GM15510 (cell line): ENCODE measurements around the gene ZNF668.

Experiments used
- POLR2A ChIP-seq: IDR thresholded peaks from 3 replicates; pipeline ENCODE4 v1.6.1; 2011; ENCODE audit warnings: borderline replicate concordance; ENCODE audit not compliant: insufficient read length; ENCODE audit errors: extremely low read depth

The ZNF668 gene

DNA sequence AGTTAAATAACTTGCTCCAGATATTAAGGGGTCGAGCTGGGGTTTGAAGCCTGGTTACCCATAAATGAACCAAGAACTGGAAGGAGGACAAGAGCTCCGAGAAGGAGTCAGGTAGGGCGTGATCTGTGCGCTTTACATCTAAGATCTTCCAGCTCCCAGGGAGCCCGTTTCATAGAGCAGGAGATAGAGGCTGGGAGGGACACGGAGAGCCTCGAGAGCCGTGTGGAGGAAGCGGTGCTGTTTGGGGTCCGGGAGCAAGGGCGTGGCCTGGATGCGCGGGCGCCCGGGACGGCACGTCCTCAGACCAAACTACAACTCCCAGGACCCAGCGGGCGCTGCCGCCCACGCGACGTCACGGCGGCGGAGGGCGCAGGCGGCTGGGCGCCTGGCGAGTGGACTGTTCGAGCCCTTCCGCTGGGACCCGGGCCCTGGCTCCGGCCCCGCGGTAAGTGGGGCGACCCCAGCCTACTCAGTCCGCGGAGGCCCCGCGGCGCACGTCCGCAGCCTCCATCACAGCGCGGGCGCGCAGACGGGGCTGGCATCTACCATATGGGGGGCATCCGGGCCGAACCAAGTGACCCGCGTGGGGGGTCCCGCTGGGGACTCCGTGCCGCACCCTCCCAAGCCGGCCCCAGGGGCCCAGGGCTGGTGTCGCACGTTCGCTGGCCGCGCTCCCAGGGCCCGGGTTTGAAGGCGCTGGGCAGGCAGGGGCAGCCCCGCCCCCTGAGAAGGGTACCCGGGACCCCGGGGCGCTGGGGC, 34.2 kb upstream of the ZNF668 start, which contains the start of gene BCKDK:
TSS of gene BCKDK (plus strand) at position 352 of the 759 bp plus-strand sequence. CDS start 838 bp downstream, outside the sequence.
- TF ChIP-seq POLR2A, result peak; percentile 87

DNA sequence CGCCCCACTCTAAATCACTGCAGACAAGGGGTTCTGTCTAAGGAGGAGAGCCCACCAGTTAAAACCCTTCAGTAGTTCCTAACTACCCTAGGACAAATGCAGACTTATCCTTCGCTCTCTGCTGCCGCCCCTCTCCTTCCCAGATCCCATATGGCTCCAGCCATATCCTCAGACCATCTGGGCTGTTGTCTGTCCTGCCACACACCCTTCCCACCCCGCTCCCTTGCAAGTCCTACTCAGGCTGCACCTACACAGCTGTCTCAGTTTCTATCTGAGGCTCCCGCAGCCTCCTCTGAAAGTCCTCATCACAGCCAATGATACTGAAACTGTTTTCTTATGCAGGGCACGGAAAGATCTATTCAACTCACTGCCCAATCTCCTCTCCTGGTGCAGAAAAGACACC, 33.4 kb upstream of the ZNF668 start:
- TF ChIP-seq POLR2A, result no peak

DNA sequence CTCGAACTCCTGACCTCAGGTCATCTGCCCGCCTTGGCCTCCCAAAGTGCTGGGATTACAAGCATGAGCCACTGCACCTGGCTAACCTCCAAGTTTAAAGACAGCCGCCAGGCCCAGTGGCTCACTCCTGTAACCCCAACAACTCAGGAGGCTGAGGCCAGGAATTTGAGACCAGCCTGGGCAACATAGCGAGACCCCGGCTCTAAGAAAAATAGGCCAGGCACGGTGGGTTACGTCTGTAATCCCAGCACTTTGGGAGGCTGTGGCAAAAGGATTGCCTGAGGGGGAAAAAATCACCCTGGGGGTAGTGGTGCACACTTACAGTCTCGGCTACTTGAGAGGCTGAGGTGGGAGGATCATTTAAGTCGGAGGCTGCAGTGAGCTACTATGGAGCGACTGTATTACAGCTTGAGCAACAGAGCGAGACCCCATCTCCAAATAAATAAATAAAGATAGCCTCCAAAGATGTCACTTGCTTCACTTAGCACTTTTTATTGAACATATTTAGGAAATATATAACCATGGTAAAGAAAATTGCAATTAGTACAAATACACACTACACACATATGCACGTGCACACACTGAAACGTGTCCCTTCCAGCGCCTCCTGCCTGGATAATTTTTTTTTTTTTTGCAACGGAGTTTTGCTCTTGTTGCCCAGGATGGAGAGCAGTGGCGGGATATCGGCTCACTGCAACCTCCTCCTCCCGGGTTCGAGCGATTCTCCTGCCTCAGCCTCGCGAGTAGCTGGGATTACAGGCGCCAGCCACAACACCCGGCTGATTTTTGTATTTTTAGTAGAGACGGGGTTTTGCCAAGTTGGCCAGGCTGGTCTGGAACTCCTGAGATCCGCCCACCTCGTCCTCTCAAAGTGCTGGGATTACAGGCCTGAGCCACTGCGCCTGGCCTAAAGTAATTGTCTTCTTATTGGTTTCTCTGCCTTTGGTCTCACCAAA, 32.7 kb upstream of the ZNF668 start:
- no peak for TF ChIP-seq POLR2A

DNA sequence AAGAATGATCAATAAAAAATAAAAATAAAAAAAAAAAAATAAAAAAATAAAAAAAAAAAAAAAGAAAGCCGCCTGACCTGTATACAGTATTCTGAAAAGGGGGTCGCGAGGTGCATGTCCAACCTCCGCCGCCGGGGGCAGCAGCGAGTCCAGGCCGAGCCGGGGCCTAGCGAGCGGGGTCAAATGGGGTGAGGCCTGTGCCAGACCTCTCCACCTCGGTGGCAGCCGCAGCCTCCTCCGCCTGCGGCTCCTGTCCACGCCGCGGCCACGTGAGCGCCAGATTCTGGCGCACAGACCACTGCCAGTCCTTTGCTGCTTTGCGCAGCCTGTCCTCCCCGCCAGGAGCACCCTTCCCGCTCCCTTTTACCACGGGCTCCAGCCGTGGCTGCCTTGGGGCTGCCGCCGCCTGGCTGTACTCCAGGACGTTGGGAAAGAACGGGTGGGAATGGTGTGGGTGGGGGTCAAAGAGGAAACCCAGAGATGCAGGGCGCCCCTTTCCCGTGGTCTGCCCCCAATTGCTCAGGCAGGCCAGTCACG, 31.7 kb upstream of the ZNF668 start:
- TF ChIP-seq POLR2A, result peak; percentile 45

DNA sequence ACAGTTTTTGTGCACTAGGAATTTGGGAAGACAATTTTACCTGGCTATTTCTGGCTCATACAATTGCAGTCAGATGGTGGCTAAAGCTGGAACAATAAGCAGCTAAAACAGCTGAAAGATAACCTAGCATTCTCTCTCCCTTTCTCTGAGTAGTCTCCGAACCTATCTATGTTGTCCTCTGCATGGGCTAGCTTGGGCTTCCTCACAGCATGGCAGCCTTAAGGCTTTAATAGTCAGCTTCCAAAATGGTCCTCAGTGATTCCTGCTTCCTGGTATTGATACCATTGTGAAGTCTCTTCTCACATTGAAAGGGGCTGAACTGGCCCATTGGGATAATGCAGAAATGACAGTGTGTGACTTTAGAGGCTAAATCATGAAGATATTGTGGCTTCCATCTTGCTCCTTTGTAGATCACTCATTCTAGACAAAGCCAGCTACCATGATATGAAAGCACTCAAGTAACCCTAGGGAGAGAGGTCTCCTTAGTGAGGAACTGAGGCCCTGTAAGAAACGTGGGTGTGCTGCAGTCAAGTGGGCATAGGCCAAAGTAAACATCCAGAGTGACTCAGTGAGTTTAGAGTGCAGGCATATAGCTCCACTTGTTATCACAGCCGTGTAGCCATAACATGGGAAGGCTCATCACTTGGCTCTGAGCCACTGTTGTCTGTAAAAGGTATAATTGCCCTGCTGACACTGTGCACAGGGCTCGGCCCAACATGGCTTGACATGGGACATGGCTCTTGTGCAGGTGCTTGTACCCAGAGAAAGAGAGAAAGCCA, 26.0 kb upstream of the ZNF668 start:
- no peak for TF ChIP-seq POLR2A

DNA sequence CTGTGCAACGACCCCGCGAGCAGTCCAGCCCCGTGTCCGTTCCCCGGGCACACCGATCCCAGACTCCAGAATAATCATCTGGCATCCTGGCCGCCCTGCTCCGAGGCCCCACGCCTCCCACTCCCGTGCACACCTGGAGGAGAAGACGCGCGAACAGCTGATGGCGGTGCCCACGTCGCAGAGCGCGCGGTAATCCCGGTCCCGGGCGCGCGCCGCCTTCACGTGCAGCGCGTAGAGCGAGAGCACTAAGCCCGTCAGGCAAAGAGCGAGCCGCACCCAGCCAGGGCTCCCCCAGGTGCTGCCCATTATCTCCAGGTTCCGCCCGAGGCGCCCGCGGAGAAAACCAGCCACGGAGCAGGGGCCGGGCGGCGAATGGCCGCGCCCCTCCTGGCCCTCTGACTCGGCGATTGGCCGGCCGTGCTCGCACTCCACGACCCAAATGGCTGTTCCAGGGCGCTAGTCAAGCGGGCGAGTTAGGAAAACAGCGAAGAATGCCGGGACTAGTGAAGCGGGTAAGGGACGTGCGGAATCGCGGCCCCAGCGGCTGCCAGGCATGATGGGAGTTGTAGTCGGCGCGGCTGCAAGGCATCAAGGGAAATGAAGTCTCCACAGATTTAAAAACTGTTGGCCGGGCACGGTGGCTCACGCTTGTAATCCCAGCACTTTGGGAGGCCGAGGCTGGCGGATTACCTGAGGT, 20.5 kb upstream of the ZNF668 start, which contains the start of gene VKORC1:
TSS of gene VKORC1 (minus strand) at position 374 of the 697 bp plus-strand sequence. CDS start at position 306, 68 bp downstream.
- peak; percentile 58 for TF ChIP-seq POLR2A

DNA sequence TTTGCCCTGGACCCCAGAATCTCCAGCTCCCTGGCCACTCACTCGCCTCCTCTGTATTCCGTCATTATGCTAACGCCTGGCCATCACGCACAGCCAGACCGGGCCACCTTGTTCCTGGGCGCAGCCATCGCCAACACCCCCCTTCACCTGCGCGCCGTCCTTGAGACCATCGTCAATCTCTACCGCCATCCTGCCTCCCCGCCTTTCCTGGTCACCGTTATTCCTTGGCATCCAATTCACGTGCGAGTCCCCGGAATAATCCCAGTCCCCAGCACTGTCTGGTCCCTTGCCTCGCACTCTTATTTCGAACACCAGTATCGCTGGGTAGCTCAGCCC, 20.0 kb upstream of the ZNF668 start:
- TF ChIP-seq POLR2A, result no peak

DNA sequence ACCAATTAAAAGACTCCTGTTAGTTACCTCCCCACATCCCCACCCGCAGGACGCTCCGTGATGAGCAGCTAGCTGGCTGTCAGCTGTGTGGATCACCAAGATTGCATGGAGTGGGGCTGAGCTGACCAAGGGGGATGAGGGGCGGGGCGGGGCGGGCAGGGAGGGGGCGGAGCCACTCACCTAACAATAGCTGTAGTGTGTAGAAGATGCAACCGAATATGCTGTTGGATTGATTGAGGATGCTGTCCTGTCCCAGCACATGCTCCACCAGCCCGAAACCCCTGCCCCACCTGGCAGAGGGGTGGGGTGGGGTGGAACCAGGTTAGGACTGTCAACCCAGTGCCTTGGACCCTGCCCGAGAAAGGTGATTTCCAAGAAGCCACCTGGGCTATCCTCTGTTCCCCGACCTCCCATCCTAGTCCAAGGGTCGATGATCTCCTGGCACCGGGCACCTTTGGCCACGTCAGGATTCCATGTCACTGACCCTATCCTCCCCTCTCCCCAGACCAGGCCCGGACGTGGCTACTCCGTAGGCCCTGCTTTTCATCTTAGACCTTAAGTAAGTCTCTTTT, 19.2 kb upstream of the ZNF668 start:
- no peak for TF ChIP-seq POLR2A

DNA sequence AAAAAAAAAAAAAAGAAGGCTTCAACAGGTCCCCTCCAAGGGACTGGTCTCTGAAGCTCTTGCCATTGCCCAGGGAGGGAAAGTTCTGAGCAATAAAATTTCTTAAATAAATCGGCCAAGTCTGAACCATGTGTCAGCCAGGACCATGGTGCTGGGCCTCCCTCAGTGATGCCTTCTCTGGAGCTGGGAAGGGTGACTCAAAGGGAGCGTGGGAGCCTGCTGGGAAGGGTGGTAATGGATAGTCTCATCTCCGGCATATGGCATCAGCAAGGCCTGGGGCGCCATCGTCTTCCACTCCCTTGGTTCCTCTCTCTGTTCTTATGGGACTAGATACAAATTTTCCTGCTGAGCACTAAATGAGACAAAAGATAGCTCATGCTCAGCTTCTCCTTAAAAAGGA, 18.3 kb upstream of the ZNF668 start:
- no peak for TF ChIP-seq POLR2A

DNA sequence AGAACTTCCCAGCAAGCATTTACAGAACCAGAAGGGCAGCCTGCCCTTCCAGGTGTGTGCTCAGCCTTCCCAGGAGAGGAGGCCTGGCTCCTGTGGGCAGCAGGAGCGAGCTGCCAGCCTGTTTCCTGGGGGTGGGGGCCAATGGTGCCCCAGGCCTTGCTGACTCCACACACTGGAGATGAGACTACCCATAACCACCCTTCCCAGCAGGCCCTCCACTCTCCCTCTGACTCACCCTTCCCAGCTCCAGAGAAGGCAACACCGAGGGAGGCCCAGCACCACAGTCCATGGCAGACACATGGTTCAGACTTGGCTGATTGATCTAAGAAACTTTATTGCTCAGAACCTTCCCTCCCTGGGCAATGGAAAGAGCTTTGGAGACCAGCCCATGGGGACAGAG, 16.5 kb upstream of the ZNF668 start:
- no peak for TF ChIP-seq POLR2A

DNA sequence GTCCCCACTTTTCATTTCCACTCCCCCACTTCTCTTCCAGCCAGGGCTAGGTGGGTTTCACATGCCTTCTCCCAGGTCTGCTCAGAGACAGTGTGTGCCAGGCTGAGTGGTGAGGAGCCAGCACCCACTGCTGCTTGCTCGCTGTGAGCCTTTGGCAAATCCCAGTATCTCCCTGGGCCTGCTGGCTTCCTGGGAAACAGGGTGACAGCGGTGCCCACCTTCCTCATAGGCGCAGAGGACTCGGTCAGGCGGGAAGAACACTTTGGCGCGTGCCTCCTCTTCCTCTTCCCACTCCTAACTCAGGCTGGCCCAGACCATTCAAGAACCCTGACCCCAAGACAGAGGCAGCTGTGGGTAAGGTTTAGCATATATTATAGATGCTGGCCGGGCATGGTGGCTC, 15.2 kb upstream of the ZNF668 start:
- no peak for TF ChIP-seq POLR2A

DNA sequence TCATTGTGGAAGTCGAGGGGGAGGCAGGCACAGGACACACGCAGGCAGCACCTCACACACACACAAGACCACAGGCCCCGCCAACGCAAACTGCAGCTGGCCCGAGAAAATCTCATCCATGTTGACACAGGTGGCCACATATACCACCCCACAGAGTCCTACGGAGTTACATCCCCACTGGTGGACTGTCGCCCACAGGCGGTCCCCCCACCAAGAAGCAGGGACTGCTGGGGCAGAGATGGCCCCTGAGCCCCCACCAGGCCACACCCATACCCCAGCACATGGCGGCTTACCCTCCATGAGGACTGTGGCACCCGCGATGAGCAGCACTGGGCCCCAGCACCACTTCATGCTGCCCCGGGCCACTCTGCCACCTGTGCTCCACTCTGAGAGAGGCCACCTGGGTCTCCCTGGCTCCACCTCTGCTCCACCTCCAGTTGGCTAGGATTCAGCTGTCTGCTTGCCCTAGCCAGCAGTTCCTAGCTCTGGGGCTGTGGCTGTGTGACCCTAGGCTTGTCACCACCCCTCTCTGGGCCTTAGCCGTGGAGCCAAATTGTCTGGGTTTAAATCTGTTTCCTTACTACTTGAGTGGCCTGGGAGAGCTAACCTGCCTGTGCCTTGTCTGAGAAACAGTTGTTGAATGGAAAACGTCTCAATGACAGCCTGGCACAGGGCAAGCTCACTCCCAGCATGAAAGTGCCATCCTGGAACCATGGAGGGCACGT, 14.6 kb upstream of the ZNF668 start, which contains the start of gene PRSS53:
TSS of gene PRSS53 (minus strand) at position 485 of the 725 bp plus-strand sequence. CDS start at position 351, 134 bp downstream.
- TF ChIP-seq POLR2A, result no peak

DNA sequence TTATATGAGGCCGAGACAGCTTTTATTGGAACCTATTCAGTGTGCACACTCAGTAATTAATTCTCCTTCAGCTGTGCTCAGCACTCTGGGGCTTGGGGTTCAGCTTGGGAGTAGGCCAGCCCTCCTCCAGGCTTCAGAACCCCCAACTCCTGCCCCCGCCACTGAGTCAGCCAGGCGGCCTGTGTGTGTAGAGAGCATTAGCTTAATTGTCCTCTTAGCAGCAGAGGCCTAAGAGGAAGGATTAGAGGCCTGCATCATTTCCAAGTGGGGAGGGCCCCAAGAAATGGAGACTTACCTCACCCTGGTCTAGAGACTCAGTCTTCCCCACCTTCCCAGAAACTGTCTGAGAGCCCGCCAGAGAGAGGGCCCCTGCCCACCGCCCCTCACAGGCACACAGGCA, 13.9 kb upstream of the ZNF668 start:
- TF ChIP-seq POLR2A, result no peak
